Mammary epithelial cell (primary cell): ENCODE data around the gene KIF13A.

Source experiments
- CTCF ChIP-seq, 2 donors: IDR thresholded peaks in 1 of 2; conservative IDR thresholded peaks in 1 of 2; 2 replicates each; pipeline ENCODE4 v1.5.1; 2011 to 2012; ENCODE audit warnings: inconsistent platforms in 2 of 2, low read length in 2 of 2, mild to moderate bottlenecking in 2 of 2, control low read depth in 1 of 2, low read depth in 1 of 2; ENCODE audit not compliant: insufficient read depth in 1 of 2; ENCODE audit errors: extremely low read depth in 1 of 2
- EZH2 ChIP-seq: IDR thresholded peaks from 2 replicates; pipeline ENCODE4 v1.6.1; 2012; ENCODE audit warnings: low read length, inconsistent platforms, borderline replicate concordance

- TF ChIP-seq CTCF (conservative IDR thresholded peaks at IDR 0.05 in 1 of 2, IDR thresholded peaks at IDR 0.05 in 1 of 2; ENCODE audit: extremely low read depth in 1 of 2, insufficient read depth in 1 of 2, low read depth in 1 of 2, low read length in 2 of 2) (no peak), EZH2 (no peak)
Observed at GRCh38 chr6:17771609-17772008, 215.8 kb downstream of the KIF13A start.
